Measurements from ENCODE around the gene KIAA2012. TPM values are rescaled to one million over a fixed set of nuclear protein-coding genes. Genes with fewer than 3 reads are reported as not detected.
"Not testable (repeated sequence)": the region's sequence is repeated elsewhere in the genome, so short reads cannot be mapped to it uniquely, and the experiment has no call there.

KIAA2012 gene
- total and polyA plus RNA-seq, 2 of the 4 experiments (the other 2 are of a cell fraction): under 0.01 to 0.09 TPM

- H4K20me1 ChIP-seq (ENCODE audit: insufficient read depth, low read length); in situ Hi-C loops (cut with MboI; ENCODE audit: low sequenced_read_pairs); H3K27me3 ChIP-seq (ENCODE audit: control insufficient read depth, insufficient read depth, low read length); H3K4me3 ChIP-seq (ENCODE audit: insufficient read depth, low read depth, low read length); BruUV-seq (replicated peaks); ATAC-seq (ENCODE audit: low read depth); H3K9me3 ChIP-seq (ENCODE audit: control insufficient read depth, insufficient read depth, low read length); DNase-seq; H3K79me1 ChIP-seq (ENCODE audit: low read depth in 1 of 2, low read length in 2 of 2); H2AFZ ChIP-seq (replicated peaks; ENCODE audit: low read length, poor library complexity); H3K9ac ChIP-seq (ENCODE audit: low read depth, low read length); H3K36me3 ChIP-seq (ENCODE audit: control insufficient read depth, insufficient read depth, low read length); dilution Hi-C loops (cut with HindIII; ENCODE audit: low sequenced_read_pairs, unreplicated experiment); intact Hi-C loops (cut with micrococcal nuclease); POLR2A ChIA-PET (ENCODE audit: unreplicated experiment); H3K4me2 ChIP-seq (ENCODE audit: low read depth, low read length): not testable (repeated sequence)
- peak overlapping the region; percentile 81 for H3K18ac ChIP-seq (ENCODE audit: low read depth, low read length)
- H2BK20ac ChIP-seq (ENCODE audit: low read depth, low read length): peak overlapping the region; percentile 100
- CTCF ChIA-PET: interaction anchor here (0.8 to 1.0 kb wide), 2 partner anchors 27 to 33 kb away, joined by 4 to 8 read pairs; no protein-coding TSS in a partner anchor
- peak overlapping the region; percentile 75 for H3K27ac ChIP-seq (ENCODE audit: insufficient read depth, low read length)
- peak overlapping the region; percentile 97 for H2BK15ac ChIP-seq (ENCODE audit: low read depth, low read length)
- H4K8ac ChIP-seq (ENCODE audit: low read depth in 2 of 2, low read length in 2 of 2): peak overlapping the region; percentile 37 to 84
- 96% methylated on average over 13 of the region's 18 CpGs; no CpG with 5 or more reads in 1 of the 2 experiments for WGBS, 2 experiments (ENCODE audit: extremely low coverage in 2 of 2, insufficient read length in 1 of 2)
- H2AK9ac ChIP-seq (replicated peaks; ENCODE audit: low read depth, low read length, poor library complexity): peak overlapping the region; percentile 82
- peak overlapping the region; percentile 98 for H3K14ac ChIP-seq (replicated peaks; ENCODE audit: low read depth, low read length)
- peak overlapping the region; percentile 53 for H4K5ac ChIP-seq (ENCODE audit: low read depth, low read length)
- peaks cover 17% of the 10 kb centered on the region for H3K9me1 ChIP-seq (ENCODE audit: insufficient read depth, low read length)
- H3K56ac ChIP-seq (ENCODE audit: extremely low read depth, insufficient read depth, low read length): peak overlapping the region; percentile 17; the same call in 1 of the 2 replicates
- peak overlapping the region; percentile 98 for H4K91ac ChIP-seq (ENCODE audit: insufficient read depth, low read depth, low read length)
- peak overlapping the region; percentile 87; the same call in 1 of the 2 replicates for H3K23ac ChIP-seq (ENCODE audit: low read depth, low read length)
- H2AK5ac ChIP-seq (ENCODE audit: low read depth, low read length): peak overlapping the region; percentile 99
- peak overlapping the region; percentile 98 for H2BK120ac ChIP-seq (ENCODE audit: low read depth, low read length)
- H2BK5ac ChIP-seq (ENCODE audit: low read depth, low read length, poor library complexity, severe bottlenecking): peak overlapping the region; percentile 82
- H3K4ac ChIP-seq (ENCODE audit: low read depth, low read length): peak overlapping the region; percentile 99
- peaks cover 26% of the 10 kb centered on the region for H3K4me1 ChIP-seq (ENCODE audit: control insufficient read depth, insufficient read depth, low read length)
Observed at GRCh38 chr2:202136039-202136438, 63.0 kb downstream of the KIAA2012 start.

All from IMR-90 (cell line).